Lower lobe of right lung (tissue), 2 donors: ENCODE measurements around the gene NKX2-4. TPM values are rescaled to one million over a fixed set of nuclear protein-coding genes. Genes with fewer than 3 reads are reported as not detected.

Experiments used
- ATAC-seq, 2 donors: fragments of 200-7000 bp; cut with Tn5 transposase; one replicate each; pipeline ENCODE4 v1.9.1; 2020 to 2022; ENCODE audit warnings: mild to moderate bottlenecking in 2 of 2, moderate library complexity in 2 of 2
- DNase-seq: peaks from one replicate; pipeline ENCODE4 v3.0.0-alpha.2; 2020
- H3K27ac ChIP-seq: fragments of 200-600 bp; one replicate; pipeline ENCODE4 v1.8.0; 2022
- H3K27me3 ChIP-seq: fragments of 200-600 bp; one replicate; pipeline ENCODE4 v1.8.0; 2022; ENCODE audit warnings: low read depth
- H3K36me3 ChIP-seq: fragments of 200-600 bp; one replicate; pipeline ENCODE4 v1.8.0; 2022; ENCODE audit warnings: mild to moderate bottlenecking
- H3K4me1 ChIP-seq: fragments of 200-600 bp; one replicate; pipeline ENCODE4 v1.8.0; 2022
- H3K4me3 ChIP-seq: fragments of 200-600 bp; one replicate; pipeline ENCODE4 v1.8.0; 2022; ENCODE audit warnings: mild to moderate bottlenecking
- H3K9me3 ChIP-seq: fragments of 200-600 bp; one replicate; pipeline ENCODE4 v1.8.0; 2022
- CTCF ChIP-seq: fragments of 200-600 bp; IDR thresholded peaks from one replicate; pipeline ENCODE4 v1.8.0; 2022; ENCODE audit warnings: antibody characterized with exemption, mild to moderate bottlenecking
- intact Hi-C: fragments of 100-400 bp; cut with DNase I; formaldehyde crosslinking; loops from one replicate; pipeline ENCODE4 v1.11.0; 2022
- total RNA-seq: library from RNA; stranded (reverse); fragmentation: NEBNext Ultra II Directional; extraction: Animal tissue kit (Norgen Biotek cat#: 25700); gene quantifications from one replicate; pipeline ENCODE4 v1.2.1, GENCODE V29; 2021
- donor health status: DM: no; HTN: yes; CAD: no; lungs with severe emphysema.

NKX2-4 gene
- total RNA-seq, 1 donor from 2014 or later: not detected

- no peak for DNase-seq
- no peak overlapping the region for H3K27ac ChIP-seq
- H3K36me3 ChIP-seq: peaks cover 32% of the 10 kb centered on the region
- no peak for TF ChIP-seq CTCF
- H3K4me1 ChIP-seq: peaks cover 10% of the 10 kb centered on the region
- no peaks in the 10 kb centered on the region for H3K9me3 ChIP-seq
- peaks cover 63% of the 10 kb centered on the region for H3K27me3 ChIP-seq
- intact Hi-C loops: no loop called here
- H3K4me3 ChIP-seq: no peak overlapping the region
- ATAC-seq: no peak
Measured at GRCh38 chr20:21391972-21392352, 5.4 kb downstream of the NKX2-4 start.

- no peaks in the 10 kb centered on the region for H3K9me3 ChIP-seq
- H3K4me1 ChIP-seq: peaks cover 9% of the 10 kb centered on the region
- H3K4me3 ChIP-seq: no peak overlapping the region
- peaks cover 57% of the 10 kb centered on the region for H3K27me3 ChIP-seq
- no peak for TF ChIP-seq CTCF
- peak in 1 of 2 donors; percentile 27 for ATAC-seq
- intact Hi-C loops: no loop called here
- no peak overlapping the region for H3K27ac ChIP-seq
- no peak for DNase-seq
- peaks cover 38% of the 10 kb centered on the region for H3K36me3 ChIP-seq
Measured at GRCh38 chr20:21391185-21391971, 5.9 kb downstream of the NKX2-4 start.

- no peak for ATAC-seq
- H3K36me3 ChIP-seq: peaks cover 44% of the 10 kb centered on the region
- H3K4me3 ChIP-seq: no peak overlapping the region
- H3K27ac ChIP-seq: no peak overlapping the region
- intact Hi-C loops: no loop called here
- DNase-seq: no peak
- peaks cover 5% of the 10 kb centered on the region for H3K4me1 ChIP-seq
- TF ChIP-seq CTCF: no peak
- H3K27me3 ChIP-seq: peaks cover 51% of the 10 kb centered on the region
- H3K9me3 ChIP-seq: no peaks in the 10 kb centered on the region
Measured at GRCh38 chr20:21390768-21391167, 6.6 kb downstream of the NKX2-4 start.

GRCh38 chr20:21389368-21389767, 8.0 kb downstream of the NKX2-4 start:
- ATAC-seq (no peak), DNase-seq (no peak)
- Histone ChIP-seq H3K9me3 (no peaks in the 10 kb centered on the region), H3K36me3 (peaks cover 56% of the 10 kb centered on the region), H3K27me3 (peaks cover 37% of the 10 kb centered on the region), H3K27ac (no peak overlapping the region), H3K4me3 (no peak overlapping the region), H3K4me1 (peaks cover 5% of the 10 kb centered on the region)
- TF ChIP-seq CTCF: no peak
- intact Hi-C loops: no loop called here

GRCh38 chr20:21388566-21388965, 8.8 kb downstream of the NKX2-4 start:
- Histone ChIP-seq H3K36me3 (peaks cover 64% of the 10 kb centered on the region), H3K27me3 (peaks cover 29% of the 10 kb centered on the region), H3K4me1 (peaks cover 5% of the 10 kb centered on the region), H3K4me3 (no peak overlapping the region), H3K27ac (no peak overlapping the region), H3K9me3 (no peaks in the 10 kb centered on the region)
- ATAC-seq (no peak), DNase-seq (no peak)
- TF ChIP-seq CTCF: no peak
- intact Hi-C loops: no loop called here
